ENCODE measurements around the gene CDX1.

DNA sequence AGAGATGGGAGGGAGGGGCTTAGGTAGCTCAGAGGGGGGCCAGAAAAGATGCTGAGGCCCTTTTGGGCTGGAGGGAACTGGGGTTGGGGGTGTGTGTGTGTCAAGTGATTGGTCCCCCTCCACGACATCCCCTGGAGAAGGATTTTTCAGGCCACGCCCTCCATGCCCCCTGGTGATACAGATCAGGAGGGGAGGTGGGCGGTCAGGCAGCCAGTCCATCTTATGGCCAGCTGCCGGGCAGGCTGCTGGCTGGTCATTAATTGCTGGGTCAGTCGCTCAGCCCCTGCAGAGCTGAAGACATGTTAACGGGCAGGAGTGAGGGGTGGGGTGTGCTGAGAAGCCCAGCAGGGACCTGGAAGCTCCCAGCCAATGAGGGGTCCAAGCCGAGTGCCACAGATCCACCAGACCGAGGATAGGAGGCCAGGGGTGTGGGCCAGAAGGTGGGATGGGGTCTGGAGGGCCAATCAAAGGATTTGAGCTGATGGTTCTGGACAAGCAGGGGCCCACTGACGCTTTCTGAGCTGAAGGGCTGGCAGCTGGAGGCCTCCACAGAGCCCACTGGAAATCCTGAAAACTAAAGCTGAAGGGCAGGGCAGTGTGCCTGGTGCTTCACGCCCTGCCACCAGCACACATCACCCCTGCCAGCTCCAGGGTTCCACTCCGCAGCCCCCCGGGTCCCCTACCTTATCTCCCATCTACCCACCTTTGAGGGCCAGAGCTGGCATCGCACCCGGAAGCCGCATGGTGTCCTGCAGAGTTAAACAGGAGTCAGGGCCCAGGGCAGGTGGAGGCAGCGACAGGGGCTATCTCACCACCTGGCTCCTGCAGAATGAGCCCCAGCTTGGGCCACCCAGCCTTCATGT lies 30.0 kb upstream of the CDX1 start:
- TF ChIP-seq, protein P1, sequence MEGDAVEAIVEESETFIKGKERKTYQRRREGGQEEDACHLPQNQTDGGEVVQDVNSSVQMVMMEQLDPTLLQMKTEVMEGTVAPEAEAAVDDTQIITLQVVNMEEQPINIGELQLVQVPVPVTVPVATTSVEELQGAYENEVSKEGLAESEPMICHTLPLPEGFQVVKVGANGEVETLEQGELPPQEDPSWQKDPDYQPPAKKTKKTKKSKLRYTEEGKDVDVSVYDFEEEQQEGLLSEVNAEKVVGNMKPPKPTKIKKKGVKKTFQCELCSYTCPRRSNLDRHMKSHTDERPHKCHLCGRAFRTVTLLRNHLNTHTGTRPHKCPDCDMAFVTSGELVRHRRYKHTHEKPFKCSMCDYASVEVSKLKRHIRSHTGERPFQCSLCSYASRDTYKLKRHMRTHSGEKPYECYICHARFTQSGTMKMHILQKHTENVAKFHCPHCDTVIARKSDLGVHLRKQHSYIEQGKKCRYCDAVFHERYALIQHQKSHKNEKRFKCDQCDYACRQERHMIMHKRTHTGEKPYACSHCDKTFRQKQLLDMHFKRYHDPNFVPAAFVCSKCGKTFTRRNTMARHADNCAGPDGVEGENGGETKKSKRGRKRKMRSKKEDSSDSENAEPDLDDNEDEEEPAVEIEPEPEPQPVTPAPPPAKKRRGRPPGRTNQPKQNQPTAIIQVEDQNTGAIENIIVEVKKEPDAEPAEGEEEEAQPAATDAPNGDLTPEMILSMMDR (IDR thresholded peaks at IDR 0.05) = no peak
- TF ChIP-seq POLR2AphosphoS5 (IDR thresholded peaks at IDR 0.05) = no peak
- no peak for TF ChIP-seq POLR2A (IDR thresholded peaks at IDR 0.05)
- TF ChIP-seq EP300 (IDR thresholded peaks at IDR 0.05) = no peak
